ENCODE data around the gene SLC16A7.

GRCh38 chr12:59627582-59627981 lies 31.8 kb downstream of the SLC16A7 start:
- TF ChIP-seq, protein P1, sequence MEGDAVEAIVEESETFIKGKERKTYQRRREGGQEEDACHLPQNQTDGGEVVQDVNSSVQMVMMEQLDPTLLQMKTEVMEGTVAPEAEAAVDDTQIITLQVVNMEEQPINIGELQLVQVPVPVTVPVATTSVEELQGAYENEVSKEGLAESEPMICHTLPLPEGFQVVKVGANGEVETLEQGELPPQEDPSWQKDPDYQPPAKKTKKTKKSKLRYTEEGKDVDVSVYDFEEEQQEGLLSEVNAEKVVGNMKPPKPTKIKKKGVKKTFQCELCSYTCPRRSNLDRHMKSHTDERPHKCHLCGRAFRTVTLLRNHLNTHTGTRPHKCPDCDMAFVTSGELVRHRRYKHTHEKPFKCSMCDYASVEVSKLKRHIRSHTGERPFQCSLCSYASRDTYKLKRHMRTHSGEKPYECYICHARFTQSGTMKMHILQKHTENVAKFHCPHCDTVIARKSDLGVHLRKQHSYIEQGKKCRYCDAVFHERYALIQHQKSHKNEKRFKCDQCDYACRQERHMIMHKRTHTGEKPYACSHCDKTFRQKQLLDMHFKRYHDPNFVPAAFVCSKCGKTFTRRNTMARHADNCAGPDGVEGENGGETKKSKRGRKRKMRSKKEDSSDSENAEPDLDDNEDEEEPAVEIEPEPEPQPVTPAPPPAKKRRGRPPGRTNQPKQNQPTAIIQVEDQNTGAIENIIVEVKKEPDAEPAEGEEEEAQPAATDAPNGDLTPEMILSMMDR (IDR thresholded peaks at IDR 0.05; ENCODE audit: low read depth, low read length), result no peak
- TF ChIP-seq POLR2A (IDR thresholded peaks at IDR 0.05; ENCODE audit: extremely low read depth, insufficient read length), result no peak
- no peak for TF ChIP-seq MYC (IDR thresholded peaks at IDR 0.05; ENCODE audit: low read depth, low read length)
